ENCODE results near the gene HADH. TPM values are rescaled to one million over a fixed set of nuclear protein-coding genes. Genes with fewer than 3 reads are reported as not detected.

Gene HADH
- total RNA-seq, 1 experiment from 2014 or later, result 39.8 TPM

GRCh38 chr4:107996949-107997788 lies 7.5 kb downstream of the HADH start:
- Mint-ChIP-seq H3K4me3 (no peak overlapping the region), H3K27ac (peak overlapping the region; percentile 38; the same call in 1 of the 2 replicates), H3K27me3 (ENCODE audit: low read depth) (no peaks in the 10 kb centered on the region), H3K4me1 (peaks cover 14% of the 10 kb centered on the region), H3K9me3 (peaks cover 22% of the 10 kb centered on the region), H3K36me3 (peaks cover 41% of the 10 kb centered on the region)
- no peak for ATAC-seq
- ChIA-PET CTCF (no interaction called here), POLR2A (interaction anchor here (0.6 kb wide), 1 partner anchor 104 kb away, joined by 3 read pairs; no protein-coding TSS in a partner anchor)
- no peak for DNase-seq (ENCODE audit: low spot score)
- TF ChIP-seq HMGA2 (CRISPR knock-in tag; IDR thresholded peaks at IDR 0.05) (no peak), MXD4 (CRISPR knock-in tag; IDR thresholded peaks at IDR 0.05; ENCODE audit: borderline replicate concordance) (no peak), GTF2I (CRISPR knock-in tag; conservative IDR thresholded peaks at IDR 0.05) (no peak), MLX (CRISPR knock-in tag; IDR thresholded peaks at IDR 0.05) (no peak), NR2C2 (CRISPR knock-in tag; IDR thresholded peaks at IDR 0.05) (no peak), ZBTB43 (CRISPR knock-in tag; IDR thresholded peaks at IDR 0.05) (no peak), IRF2 (CRISPR knock-in tag; IDR thresholded peaks at IDR 0.05; ENCODE audit: borderline replicate concordance, low read depth) (no peak), OVOL2 (CRISPR knock-in tag; IDR thresholded peaks at IDR 0.05; ENCODE audit: borderline replicate concordance) (no peak), HMGXB4 (CRISPR knock-in tag; IDR thresholded peaks at IDR 0.05) (no peak), E2F1 (CRISPR knock-in tag; IDR thresholded peaks at IDR 0.05) (no peak), ZNF232 (CRISPR knock-in tag; IDR thresholded peaks at IDR 0.05) (no peak), ZNF396 (CRISPR knock-in tag; IDR thresholded peaks at IDR 0.05; ENCODE audit: borderline replicate concordance) (no peak)

GRCh38 chr4:107997794-107998193 lies 8.1 kb downstream of the HADH start:
- ChIA-PET CTCF (no interaction called here), POLR2A (no interaction called here)
- TF ChIP-seq ARID4B (CRISPR knock-in tag; IDR thresholded peaks at IDR 0.05; ENCODE audit: borderline replicate concordance) (no peak), MAX (CRISPR knock-in tag; IDR thresholded peaks at IDR 0.05) (no peak), E2F4 (CRISPR knock-in tag; IDR thresholded peaks at IDR 0.05; ENCODE audit: borderline replicate concordance, low read depth) (no peak), AFF4 (CRISPR knock-in tag; IDR thresholded peaks at IDR 0.05; ENCODE audit: borderline replicate concordance) (no peak), ZBTB43 (CRISPR knock-in tag; IDR thresholded peaks at IDR 0.05) (no peak)
- Mint-ChIP-seq H3K27me3 (ENCODE audit: low read depth) (no peaks in the 10 kb centered on the region), H3K36me3 (peaks cover 47% of the 10 kb centered on the region), H3K27ac (no peak overlapping the region), H3K9me3 (peaks cover 28% of the 10 kb centered on the region), H3K4me3 (no peak overlapping the region), H3K4me1 (peaks cover 14% of the 10 kb centered on the region)
- DNase-seq (ENCODE audit: low spot score), result no peak
- ATAC-seq, result no peak
